SK-N-MC (cell line): ENCODE results near the gene PDE4B.

Experiments used
- FOXP2 ChIP-seq: optimal IDR thresholded peaks from 2 replicates; pipeline ENCODE3; 2011; ENCODE audit warnings: mild to moderate bottlenecking, moderate library complexity; ENCODE audit not compliant: insufficient read depth; ENCODE audit errors: extremely low read length, control extremely low read depth
- POLR2AphosphoS5 ChIP-seq: IDR thresholded peaks from 2 replicates; pipeline ENCODE4 v1.6.1; 2012; ENCODE audit warnings: mild to moderate bottlenecking, low read depth, low read length, borderline replicate concordance

- TF ChIP-seq FOXP2 (no peak), POLR2AphosphoS5 (no peak)
Observed at GRCh38 chr1:66254785-66255184, 462.1 kb downstream of the PDE4B start.
